CD4-positive, alpha-beta T cell (primary cell): Measurements from ENCODE around the gene DDX20. TPM values are rescaled to one million over a fixed set of nuclear protein-coding genes. Genes with fewer than 3 reads are reported as not detected.
A peak's percentile ranks its signal among the peaks of the same experiment; 100 is the strongest.

Experiments
- ATAC-seq: fragments of 200-7000 bp; cut with Tn5 transposase; one replicate; pipeline ENCODE4 v1.10.0; 2022; ENCODE audit warnings: mild to moderate bottlenecking; ENCODE audit not compliant: poor library complexity
- CTCF ChIA-PET: fragments of 350-600 bp; sonication (Branson Sonifier 250); formaldehyde crosslinking; loops from one replicate; lab custom pipeline; 2021; ENCODE audit warnings: antibody characterized with exemption, inconsistent platforms; lab: Charles Lee
- POLR2A ChIA-PET: fragments of 350-600 bp; sonication (Branson Sonifier 250); formaldehyde crosslinking; loops from one replicate; lab custom pipeline; 2021; ENCODE audit warnings: antibody characterized with exemption, inconsistent platforms; lab: Charles Lee
- DNase-seq, 14 experiments: peaks; one replicate each; pipeline ENCODE4 v3.0.0-alpha.2; 2013 to 2020; ENCODE audit warnings: mixed read lengths in 2 of 14
- H3K27ac ChIP-seq, 2 donors: one replicate each; pipeline versions ENCODE4 v1.5.1 to v1.7.0; 2013; ENCODE audit warnings: low read length in 2 of 2, low read depth in 1 of 2, mild to moderate bottlenecking in 1 of 2
- H3K27me3 ChIP-seq, 2 experiments: 1 replicate in 1 of 2; 2 replicates in 1 of 2; pipeline versions ENCODE4 v1.6.1 to v1.7.0; 2013; ENCODE audit warnings: low read length in 2 of 2, control low read depth in 1 of 2, mild to moderate bottlenecking in 1 of 2, moderate library complexity in 1 of 2; ENCODE audit not compliant: insufficient read depth in 2 of 2, control insufficient read depth in 1 of 2
- H3K36me3 ChIP-seq: one replicate; pipeline ENCODE4 v1.6.1; 2013; ENCODE audit warnings: low read length, control low read depth; ENCODE audit not compliant: insufficient read depth
- H3K4me1 ChIP-seq: one replicate; pipeline ENCODE4 v1.6.1; 2013; ENCODE audit warnings: low read length, control low read depth; ENCODE audit not compliant: insufficient read depth
- H3K4me3 ChIP-seq: one replicate; pipeline ENCODE4 v1.5.1; 2013; ENCODE audit warnings: mild to moderate bottlenecking, low read length, moderate library complexity
- H3K9me3 ChIP-seq, 2 experiments: 1 replicate in 1 of 2; 2 replicates in 1 of 2; pipeline versions ENCODE4 v1.6.1 to v1.7.0; 2013; ENCODE audit warnings: low read length in 2 of 2, mild to moderate bottlenecking in 2 of 2, control low read depth in 1 of 2, moderate library complexity in 1 of 2; ENCODE audit not compliant: control insufficient read depth in 1 of 2, insufficient read depth in 1 of 2
- H3K27ac Mint-ChIP-seq: one replicate; pipeline ENCODE4 v1.8.0; 2020; ENCODE audit warnings: mixed read lengths
- H3K27me3 Mint-ChIP-seq: one replicate; pipeline ENCODE4 v1.8.0; 2021; ENCODE audit warnings: mixed read lengths
- H3K36me3 Mint-ChIP-seq: one replicate; pipeline ENCODE4 v1.8.0; 2021; ENCODE audit warnings: low read depth, mixed read lengths
- H3K4me1 Mint-ChIP-seq: one replicate; pipeline ENCODE4 v1.8.0; 2021; ENCODE audit warnings: low read depth, mixed read lengths
- H3K4me3 Mint-ChIP-seq: one replicate; pipeline ENCODE4 v1.8.0; 2020; ENCODE audit warnings: mild to moderate bottlenecking, mixed read lengths
- H3K9me3 Mint-ChIP-seq: one replicate; pipeline ENCODE4 v1.8.0; 2020; ENCODE audit warnings: mixed read lengths
- intact Hi-C, 2 experiments: fragments of 100-400 bp; cut with DNase I in 1 of 2; cut with micrococcal nuclease in 1 of 2; formaldehyde crosslinking; loops; one replicate each; pipeline versions ENCODE4 v1.15.1 to v1.9.0; 2023 to 2025; cut with DNase I, micrococcal nuclease
- total RNA-seq, 174 experiments: library from RNA in 2 of 174; stranded (reverse) in 2 of 174; gene quantifications; one replicate each; pipeline ENCODE4 v1.2.3 and lab custom pipeline; 2021 to 2026
- TF ChIP-seq, protein P1 (sequence below): fragments of 200-600 bp; IDR thresholded peaks from one replicate; pipeline ENCODE4 v1.8.0; 2022; ENCODE audit warnings: antibody characterized with exemption, mild to moderate bottlenecking

Gene DDX20
- total RNA-seq, 2 experiments from 2014 or later, result 27.2 to 27.4 TPM

DNA sequence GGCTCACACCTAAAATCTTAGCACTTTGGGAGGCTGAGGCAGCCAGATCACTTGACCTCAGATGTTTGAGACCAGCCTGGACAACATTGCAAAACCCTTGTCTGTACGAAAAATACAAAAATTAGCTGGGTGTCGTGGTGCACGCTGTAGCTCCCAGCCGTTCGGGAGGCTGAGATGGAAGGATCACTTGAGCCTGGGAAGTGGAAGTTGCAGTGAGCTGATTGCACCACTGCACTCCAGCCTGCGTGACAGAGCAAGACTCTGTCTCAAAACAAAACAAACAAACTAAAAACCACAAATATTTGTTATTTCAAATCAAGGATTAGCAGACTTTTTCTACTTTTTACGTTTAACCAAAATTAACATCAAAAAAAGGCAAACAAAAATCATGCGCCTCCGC, 47.8 kb upstream of the DDX20 start:
- intact Hi-C loops, result no loop called here
- no peak for DNase-seq
- no peaks in the 10 kb centered on the region for H3K4me1 ChIP-seq
- ChIA-PET CTCF (interaction anchor here (1.9 kb wide), 1 partner anchor 62 kb away, joined by 7 read pairs; no protein-coding TSS in a partner anchor), POLR2A (no interaction called here)
- Mint-ChIP-seq H3K4me1 (peaks cover 4% of the 10 kb centered on the region), H3K36me3 (peaks cover 85% of the 10 kb centered on the region), H3K9me3 (no peaks in the 10 kb centered on the region), H3K27me3 (no peaks in the 10 kb centered on the region), H3K4me3 (no peak overlapping the region), H3K27ac (peak overlapping the region; percentile 2)
- peaks cover 91% of the 10 kb centered on the region for H3K36me3 ChIP-seq
- H3K4me3 ChIP-seq, result no peak overlapping the region
- TF ChIP-seq, protein P1, sequence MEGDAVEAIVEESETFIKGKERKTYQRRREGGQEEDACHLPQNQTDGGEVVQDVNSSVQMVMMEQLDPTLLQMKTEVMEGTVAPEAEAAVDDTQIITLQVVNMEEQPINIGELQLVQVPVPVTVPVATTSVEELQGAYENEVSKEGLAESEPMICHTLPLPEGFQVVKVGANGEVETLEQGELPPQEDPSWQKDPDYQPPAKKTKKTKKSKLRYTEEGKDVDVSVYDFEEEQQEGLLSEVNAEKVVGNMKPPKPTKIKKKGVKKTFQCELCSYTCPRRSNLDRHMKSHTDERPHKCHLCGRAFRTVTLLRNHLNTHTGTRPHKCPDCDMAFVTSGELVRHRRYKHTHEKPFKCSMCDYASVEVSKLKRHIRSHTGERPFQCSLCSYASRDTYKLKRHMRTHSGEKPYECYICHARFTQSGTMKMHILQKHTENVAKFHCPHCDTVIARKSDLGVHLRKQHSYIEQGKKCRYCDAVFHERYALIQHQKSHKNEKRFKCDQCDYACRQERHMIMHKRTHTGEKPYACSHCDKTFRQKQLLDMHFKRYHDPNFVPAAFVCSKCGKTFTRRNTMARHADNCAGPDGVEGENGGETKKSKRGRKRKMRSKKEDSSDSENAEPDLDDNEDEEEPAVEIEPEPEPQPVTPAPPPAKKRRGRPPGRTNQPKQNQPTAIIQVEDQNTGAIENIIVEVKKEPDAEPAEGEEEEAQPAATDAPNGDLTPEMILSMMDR, result no peak
- no peaks in the 10 kb centered on the region for H3K9me3 ChIP-seq
- no peak for ATAC-seq
- no peaks in the 10 kb centered on the region for H3K27me3 ChIP-seq
- no peak overlapping the region for H3K27ac ChIP-seq

DNA sequence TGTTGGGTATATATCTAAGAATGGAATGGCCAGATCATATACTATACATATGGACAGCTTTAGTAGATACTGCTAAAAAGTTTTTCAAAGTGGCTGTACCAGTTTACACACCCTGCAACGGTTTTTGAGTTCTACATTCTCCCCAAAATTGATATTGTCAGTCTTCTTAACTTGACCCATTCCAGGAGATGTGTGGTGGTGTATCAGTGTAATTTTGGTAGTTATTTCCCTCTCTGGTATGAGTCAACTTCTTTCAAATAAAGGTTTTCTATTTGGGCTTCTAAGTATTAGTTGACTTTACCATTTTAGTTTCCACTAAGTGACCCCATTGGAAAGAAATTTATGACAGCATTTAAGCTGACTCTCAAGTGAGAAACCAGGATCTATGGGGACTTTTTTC, 45.7 kb upstream of the DDX20 start:
- intact Hi-C loops, result loop anchor here in 1 of 2 experiments (5.0 kb wide), 2 partner anchors 203 to 228 kb away; no protein-coding TSS in a partner anchor

DNA sequence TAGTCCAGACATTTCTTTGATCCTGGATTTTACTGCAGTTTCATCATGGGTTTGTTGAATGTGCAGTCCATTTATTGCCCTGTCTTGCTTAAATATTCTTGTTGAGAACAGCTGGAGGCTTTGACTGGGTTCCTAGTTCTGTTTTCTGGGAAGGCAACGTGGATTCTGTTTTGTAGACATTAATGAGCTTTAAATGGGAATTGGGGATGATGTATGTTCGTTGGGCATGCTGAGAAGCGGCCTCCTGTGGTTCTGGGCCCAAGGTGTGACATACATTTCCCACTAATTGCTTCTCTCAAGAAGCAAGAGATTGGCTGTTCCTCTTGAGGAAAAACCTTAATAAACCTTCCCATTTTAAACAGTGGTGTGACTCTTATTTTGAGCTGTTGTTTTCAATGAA, 39.4 kb upstream of the DDX20 start:
- TF ChIP-seq, protein P1, result no peak
- intact Hi-C loops, result loop anchor here in 1 of 2 experiments (2.0 kb wide), 1 partner anchor 36 kb away; no protein-coding TSS in a partner anchor
- Mint-ChIP-seq H3K36me3 (peaks cover 21% of the 10 kb centered on the region), H3K27ac (no peak overlapping the region), H3K4me1 (peaks cover 15% of the 10 kb centered on the region), H3K27me3 (no peaks in the 10 kb centered on the region), H3K9me3 (no peaks in the 10 kb centered on the region), H3K4me3 (no peak overlapping the region)
- CTCF ChIA-PET, result interaction anchor here (1.3 to 8.3 kb wide), 5 partner anchors 31 to 209 kb away, joined by 5 to 96 read pairs (median 27); partner anchors contain the start of gene DDX20
- Histone ChIP-seq H3K9me3 (no peaks in the 10 kb centered on the region), H3K36me3 (peaks cover 30% of the 10 kb centered on the region), H3K27me3 (no peaks in the 10 kb centered on the region), H3K4me3 (no peak overlapping the region), H3K4me1 (no peaks in the 10 kb centered on the region), H3K27ac (no peak overlapping the region)
- DNase-seq (no peak), ATAC-seq (no peak)
- POLR2A ChIA-PET, result interaction anchor here (0.6 to 1.2 kb wide), 2 partner anchors 39 to 239 kb away, joined by 3 to 4 read pairs; no protein-coding TSS in a partner anchor

More for the DNA sequence above, 45.7 kb upstream of the DDX20 start:
- H3K9me3 Mint-ChIP-seq, result no peaks in the 10 kb centered on the region
- peaks cover 9% of the 10 kb centered on the region for H3K4me1 Mint-ChIP-seq
- no peak for DNase-seq
- H3K36me3 ChIP-seq, result peaks cover 80% of the 10 kb centered on the region
- TF ChIP-seq, protein P1, result no peak
- peaks cover 69% of the 10 kb centered on the region for H3K36me3 Mint-ChIP-seq
- ATAC-seq, result no peak
- ChIA-PET CTCF (interaction anchor here (0.5 to 8.3 kb wide), 2 partner anchors 22 to 59 kb away, joined by 3 to 96 read pairs; no protein-coding TSS in a partner anchor), POLR2A (no interaction called here)
- H3K4me1 ChIP-seq, result no peaks in the 10 kb centered on the region
- no peaks in the 10 kb centered on the region for H3K9me3 ChIP-seq
- H3K4me3 ChIP-seq, result no peak overlapping the region
- H3K4me3 Mint-ChIP-seq, result no peak overlapping the region
- H3K27ac Mint-ChIP-seq, result peak overlapping the region; percentile 2
- no peaks in the 10 kb centered on the region for H3K27me3 ChIP-seq
- H3K27ac ChIP-seq, result no peak overlapping the region
- H3K27me3 Mint-ChIP-seq, result no peaks in the 10 kb centered on the region
